GM19372 (cell line): Measurements from ENCODE around the gene MAVS.
"Not testable (repeated sequence)": the region's sequence is repeated elsewhere in the genome, so short reads cannot be mapped to it uniquely, and the experiment has no call there.

Experiments
- ATAC-seq: cut with Tn5 transposase; IDR thresholded peaks from one replicate; pipeline ENCODE4 v1.9.1; 2021; ENCODE audit warnings: mild to moderate bottlenecking, low read depth, moderate library complexity; ENCODE audit not compliant: unreplicated experiment

Gene MAVS

GRCh38 chr20:3814928-3815495, 31.6 kb upstream of the MAVS start:
- no peak for ATAC-seq

- ATAC-seq: no peak
These were observed 30.8 kb upstream of the MAVS start for GRCh38 chr20:3815703-3816315.

DNA sequence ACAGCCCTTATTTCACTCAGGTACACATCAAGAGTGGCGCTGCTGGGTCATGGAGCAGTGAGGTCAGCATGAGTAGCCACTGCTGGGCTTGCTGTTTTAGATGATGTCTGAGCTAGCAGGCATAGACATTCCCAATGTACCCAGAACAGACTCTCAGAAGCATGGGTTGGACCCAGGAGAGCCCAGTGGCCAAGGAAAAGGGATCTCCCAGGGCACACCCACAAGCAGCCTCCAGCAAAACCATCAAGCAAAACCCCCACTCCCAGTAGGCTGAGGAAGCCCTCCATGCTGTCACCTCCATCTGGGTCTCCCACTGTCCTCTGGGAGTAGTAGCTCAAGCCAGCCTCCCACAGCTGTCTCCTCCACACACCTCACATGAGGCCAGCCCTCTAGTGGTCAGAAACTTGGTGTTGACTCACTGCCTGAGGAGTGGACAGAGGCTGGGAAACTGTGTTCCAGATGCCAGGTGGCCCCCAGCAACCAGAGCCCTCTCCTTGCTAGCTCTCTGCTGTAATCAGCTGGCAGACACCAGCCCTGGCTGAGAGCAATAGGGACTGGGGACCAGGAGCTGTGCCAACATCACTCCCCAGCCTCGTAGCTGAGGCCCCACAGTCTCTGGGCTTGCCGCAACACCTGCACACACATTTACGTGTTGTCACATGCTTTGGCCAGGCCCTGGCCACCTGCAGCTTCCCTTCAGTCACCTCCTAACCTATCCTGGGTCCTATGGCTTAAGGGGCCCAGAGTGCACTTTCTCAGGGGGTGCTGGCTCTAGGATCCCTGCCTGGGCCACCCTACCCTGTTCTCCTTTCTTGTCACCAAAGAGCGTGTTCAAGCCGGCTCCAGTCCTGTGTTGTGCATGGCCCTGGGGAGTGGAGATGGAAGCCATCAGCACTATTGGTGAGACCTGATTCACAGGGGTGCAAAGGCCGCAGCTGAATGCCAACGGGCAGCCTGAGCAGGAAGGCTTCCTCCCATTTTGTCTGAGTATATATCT, 28.2 kb upstream of the MAVS start:
- no peak for ATAC-seq

- ATAC-seq: no peak
These were observed 27.1 kb upstream of the MAVS start for GRCh38 chr20:3819411-3820047.

DNA sequence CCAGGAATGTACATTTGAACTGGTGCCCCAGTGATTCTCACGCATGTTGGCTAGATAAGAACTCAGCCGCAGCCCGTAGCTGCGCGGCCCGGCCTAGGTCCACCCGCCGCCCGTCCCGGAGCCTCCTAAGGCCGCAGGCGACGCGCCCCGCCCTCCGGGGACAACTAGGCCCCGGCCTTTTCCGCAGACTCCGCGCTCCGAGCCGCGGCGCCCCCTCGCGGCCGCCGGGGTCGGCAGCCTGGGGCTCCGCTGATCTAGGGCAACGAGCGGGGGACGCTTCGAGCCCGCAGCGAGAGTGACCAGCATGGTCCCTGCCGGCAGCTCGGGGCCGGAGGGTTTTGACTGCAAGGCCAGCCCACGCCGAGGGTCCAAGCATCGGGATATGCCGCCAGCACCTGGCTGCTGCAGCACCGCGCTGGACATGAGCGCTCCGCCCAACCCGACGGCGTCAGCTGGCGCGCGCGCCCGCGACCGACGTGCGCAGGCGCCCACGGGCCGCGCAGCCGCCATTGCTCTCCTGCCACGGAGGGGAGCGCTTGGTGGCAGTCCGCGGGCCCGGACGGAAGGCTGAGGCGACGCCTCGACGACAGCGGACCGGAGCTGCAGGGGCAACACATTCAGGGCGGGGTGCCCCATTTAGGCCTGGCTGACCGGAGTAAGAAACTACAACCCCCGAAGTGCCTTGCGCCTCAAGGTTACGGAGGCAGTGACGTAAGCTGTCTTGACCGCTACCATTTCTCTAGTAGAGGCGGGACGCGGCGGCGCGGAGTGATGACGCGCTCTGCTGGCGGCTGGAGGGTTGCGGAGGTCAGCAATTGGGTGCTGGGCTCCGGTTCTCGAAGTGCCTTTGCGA, 26.4 kb upstream of the MAVS start, which contains the start of gene AP5S1:
TSS of gene AP5S1 (plus strand) at position 500 of the 853 bp plus-strand sequence. CDS start 1,571 bp downstream, outside the sequence.
- ATAC-seq: peak; percentile 85

GRCh38 chr20:3820901-3821727, 25.5 kb upstream of the MAVS start:
- no peak for ATAC-seq

DNA sequence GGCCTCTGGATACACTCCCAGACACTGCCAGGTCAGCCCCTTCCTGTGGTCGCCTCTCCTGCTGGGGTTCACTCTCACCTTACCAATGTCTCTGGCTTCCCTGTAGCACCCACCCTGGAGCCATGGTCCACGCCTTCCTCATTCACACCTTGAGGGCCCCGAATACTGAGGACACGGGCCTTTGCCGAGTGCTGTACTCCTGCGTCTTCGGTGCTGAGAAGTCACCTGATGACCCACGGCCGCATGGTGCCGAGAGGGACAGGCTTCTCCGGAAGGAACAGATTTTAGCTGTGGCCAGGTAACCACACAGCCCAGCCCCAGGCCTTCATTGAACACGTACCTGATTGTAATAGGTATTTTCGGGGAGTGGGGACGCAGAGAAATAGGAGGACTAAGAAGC, 24.6 kb upstream of the MAVS start:
- no peak for ATAC-seq

DNA sequence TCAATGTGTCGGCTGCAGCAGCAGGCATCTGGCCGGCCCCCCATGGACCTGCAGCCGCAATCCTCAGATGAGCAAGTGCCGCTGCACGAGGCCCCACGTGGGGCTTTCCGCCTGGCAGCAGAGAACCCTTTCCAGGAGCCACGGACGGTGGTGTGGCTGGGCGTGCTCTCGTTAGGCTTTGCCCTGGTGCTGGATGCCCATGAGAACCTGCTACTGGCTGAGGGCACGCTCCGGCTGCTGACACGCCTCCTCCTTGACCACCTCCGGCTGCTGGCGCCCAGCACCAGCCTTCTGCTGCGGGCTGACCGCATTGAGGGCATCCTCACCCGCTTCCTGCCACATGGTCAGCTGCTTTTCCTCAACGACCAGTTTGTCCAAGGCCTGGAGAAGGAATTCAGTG, 22.8 kb upstream of the MAVS start:
- ATAC-seq: no peak

- no peak for ATAC-seq
These were observed 21.1 kb upstream of the MAVS start for GRCh38 chr20:3825526-3825925.

- ATAC-seq: no peak
These were observed 20.2 kb upstream of the MAVS start for GRCh38 chr20:3826420-3826819.

DNA sequence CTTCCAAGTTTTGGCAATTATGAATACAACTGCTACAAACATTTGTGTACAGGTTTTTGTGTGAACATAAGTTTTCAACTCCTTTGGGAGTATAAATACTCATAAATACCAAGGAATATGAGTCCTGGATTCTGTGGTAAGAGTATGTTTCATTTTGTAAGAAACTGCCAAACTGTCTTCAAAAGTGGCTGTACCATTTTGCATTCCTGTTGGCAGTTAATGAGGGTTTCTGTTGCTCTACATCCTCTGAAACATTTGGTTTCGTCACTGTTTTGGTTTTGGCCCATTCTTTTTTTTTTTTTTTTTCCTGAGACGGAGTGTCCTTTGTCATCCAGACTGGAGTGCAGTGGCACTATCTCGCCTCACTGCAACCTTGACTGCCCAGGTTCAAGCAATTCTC, 17.8 kb upstream of the MAVS start:
- ATAC-seq: no peak

DNA sequence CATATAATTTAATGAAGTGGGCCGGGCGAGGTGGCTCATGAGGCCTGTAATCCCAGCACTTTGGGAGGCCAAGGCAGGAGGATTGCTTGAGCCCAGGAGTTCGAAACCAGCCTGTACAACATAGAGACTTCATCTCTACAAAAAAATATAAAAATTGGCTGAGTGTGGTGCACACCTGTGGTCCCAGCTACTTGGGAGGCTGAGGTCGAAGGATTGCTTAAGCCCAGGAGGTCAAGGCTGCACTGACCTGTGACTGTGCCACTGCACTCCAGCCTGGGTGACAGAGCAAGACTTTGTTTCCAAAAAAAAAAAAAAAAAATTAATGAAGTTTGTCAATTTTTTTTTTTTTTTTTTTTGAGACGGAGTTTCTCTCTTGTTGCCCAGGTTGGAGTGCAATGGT, 16.7 kb upstream of the MAVS start:
- not testable (repeated sequence) for ATAC-seq

- ATAC-seq: no peak
These were observed 10.5 kb upstream of the MAVS start for GRCh38 chr20:3836132-3836531.

- no peak for ATAC-seq
These were observed 7.3 kb upstream of the MAVS start for GRCh38 chr20:3839328-3839727.

DNA sequence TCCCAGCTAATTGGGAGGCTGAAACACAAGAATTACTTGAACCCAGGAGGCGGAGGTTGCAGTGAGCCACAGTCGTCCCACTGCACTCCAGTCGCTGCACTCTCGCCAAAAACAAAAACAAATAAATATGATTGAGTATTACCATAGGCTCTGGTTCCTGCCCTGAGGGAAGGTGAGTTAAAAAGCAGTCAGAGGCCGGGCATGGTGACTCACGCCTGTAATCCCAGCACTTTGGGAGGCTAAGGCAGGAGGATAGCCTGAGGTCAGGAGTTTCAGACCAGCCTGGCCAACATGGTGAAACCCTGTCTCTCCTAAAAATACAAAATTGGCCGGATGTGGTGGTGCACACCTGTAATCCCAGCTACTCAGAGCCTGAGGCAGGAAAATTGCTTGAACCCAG, 6.4 kb upstream of the MAVS start:
- not testable (repeated sequence) for ATAC-seq

GRCh38 chr20:3842348-3842930, 4.2 kb upstream of the MAVS start:
- no peak for ATAC-seq

GRCh38 chr20:3843490-3843889, 3.1 kb upstream of the MAVS start:
- no peak for ATAC-seq

- ATAC-seq: not testable (repeated sequence)
These were observed 2.5 kb upstream of the MAVS start for GRCh38 chr20:3843990-3844619.
